Urothelium cell line (cell line): ENCODE measurements around the gene GFER.
"Not testable (repeated sequence)": the region's sequence is repeated elsewhere in the genome, so short reads cannot be mapped to it uniquely, and the experiment has no call there.

ENCODE experiments used
- DNase-seq: peaks from one replicate; pipeline ENCODE4 v3.0.0; 2011; ENCODE audit warnings: low spot score, mixed read lengths
- FAIRE-seq: peaks from 2 replicates; lab custom pipeline; 2011; peaks lifted over from hg19 to GRCh38; lab: Jason Lieb, UNC

GFER gene

GRCh38 chr16:1983544-1984346 lies at the start of gene GFER:
Gene GFER (plus strand): TSS chr16:1984193. CDS start chr16:1984219, 26 bp downstream.
- peak; percentile 73 for FAIRE-seq
- DNase-seq, result peak; percentile 99

DNA sequence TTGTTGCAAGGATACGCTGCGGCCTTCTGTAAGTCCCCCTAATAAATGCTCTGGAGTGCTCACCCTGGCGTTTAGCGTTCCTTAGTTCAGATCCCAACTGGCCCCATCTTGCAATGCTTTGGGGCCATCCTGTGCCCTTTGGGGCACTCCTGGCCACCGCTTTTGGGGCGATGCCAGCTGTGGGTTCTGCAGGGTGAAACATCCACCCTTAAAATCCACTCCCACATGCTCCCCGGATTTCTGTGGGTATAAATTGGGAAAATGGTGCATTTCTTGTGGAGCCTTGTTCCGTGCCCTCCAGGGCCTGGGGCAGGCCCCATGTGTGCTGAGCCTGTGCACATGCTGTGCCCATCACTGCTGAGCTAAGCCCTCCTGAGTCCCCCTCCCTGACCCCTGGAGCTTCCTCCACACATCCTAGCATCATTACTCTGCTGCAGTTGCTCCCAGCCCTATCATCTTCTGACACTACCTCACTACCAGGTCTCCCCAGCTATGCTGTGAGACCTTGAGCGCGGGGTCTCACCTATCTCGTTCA lies 47.0 kb upstream of the GFER start:
- FAIRE-seq (no peak), DNase-seq (no peak)

GRCh38 chr16:1938316-1938715 lies 45.7 kb upstream of the GFER start:
- FAIRE-seq, result no peak
- no peak for DNase-seq

DNA sequence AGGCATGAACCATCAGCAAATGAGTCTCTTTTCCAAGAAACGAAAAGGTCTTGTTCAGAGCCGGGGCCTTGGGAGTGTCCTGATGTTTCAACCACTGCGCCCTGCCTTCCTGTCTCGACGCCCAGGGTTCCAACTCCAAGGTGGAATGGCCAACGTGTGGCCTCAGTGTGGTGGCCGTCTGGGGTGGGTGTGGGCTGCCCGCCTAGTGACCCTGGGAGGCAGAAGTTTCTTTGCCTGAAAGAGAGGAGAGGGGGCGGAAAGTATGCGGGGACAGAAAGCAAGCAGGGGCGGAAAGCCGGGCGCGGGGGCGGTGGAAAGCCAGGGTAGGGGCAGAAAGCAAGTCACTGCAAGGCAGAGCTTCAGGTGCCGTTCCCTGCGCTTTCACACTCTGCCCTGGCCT lies 45.1 kb upstream of the GFER start:
- DNase-seq (no peak), FAIRE-seq (no peak)

- not testable (repeated sequence) for DNase-seq, FAIRE-seq
These were observed 44.2 kb upstream of the GFER start for GRCh38 chr16:1939833-1940232.

DNA sequence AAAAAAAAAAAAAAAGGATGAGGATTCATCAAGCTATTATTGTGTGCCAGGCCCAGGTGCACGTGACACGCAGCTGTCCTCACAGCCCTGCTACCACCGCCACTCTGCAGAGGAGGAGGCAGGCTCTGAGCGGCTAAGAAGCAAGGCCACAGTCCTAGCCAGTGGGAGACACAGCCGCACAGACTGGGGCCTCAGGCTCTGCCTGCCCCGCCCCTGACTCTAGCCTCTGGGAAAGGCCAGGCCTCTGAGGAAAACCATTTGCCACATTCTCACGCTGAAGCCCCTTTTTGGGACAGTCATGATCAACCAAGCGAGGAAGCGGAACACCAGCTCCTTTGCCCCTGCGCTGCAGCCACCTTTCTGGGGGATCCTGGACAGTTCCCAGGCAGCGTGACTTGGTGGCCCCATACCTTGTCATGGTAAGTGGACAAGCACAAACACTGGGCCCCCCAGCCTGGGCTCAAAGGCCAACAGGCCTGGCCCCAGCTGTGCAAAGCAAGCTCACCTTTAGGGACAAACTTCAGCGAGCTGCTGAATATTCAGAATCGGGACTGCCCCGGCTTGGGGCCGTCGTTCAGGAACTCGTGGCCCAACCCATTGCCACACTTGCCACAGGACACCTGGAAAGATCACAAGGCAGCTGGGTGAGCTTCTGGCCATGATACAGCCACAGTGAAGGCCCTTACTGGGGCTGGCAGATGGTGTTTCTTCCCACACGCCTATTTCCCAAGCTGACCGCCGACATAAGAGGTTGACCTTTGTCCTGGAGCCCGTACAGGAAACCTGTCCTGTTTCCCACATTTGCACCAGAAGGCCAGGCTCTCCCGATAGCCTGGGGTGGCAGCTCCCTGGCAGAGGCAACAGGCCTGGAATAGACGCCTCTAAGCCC lies 43.5 kb upstream of the GFER start:
- FAIRE-seq, result no peak

GRCh38 chr16:1941162-1942046 lies 42.6 kb upstream of the GFER start:
- no peak for DNase-seq
- no peak for FAIRE-seq

More for the DNA sequence above, 43.5 kb upstream of the GFER start:
- no peak for DNase-seq

GRCh38 chr16:1942047-1942809 lies 41.8 kb upstream of the GFER start:
- DNase-seq, result no peak

DNA sequence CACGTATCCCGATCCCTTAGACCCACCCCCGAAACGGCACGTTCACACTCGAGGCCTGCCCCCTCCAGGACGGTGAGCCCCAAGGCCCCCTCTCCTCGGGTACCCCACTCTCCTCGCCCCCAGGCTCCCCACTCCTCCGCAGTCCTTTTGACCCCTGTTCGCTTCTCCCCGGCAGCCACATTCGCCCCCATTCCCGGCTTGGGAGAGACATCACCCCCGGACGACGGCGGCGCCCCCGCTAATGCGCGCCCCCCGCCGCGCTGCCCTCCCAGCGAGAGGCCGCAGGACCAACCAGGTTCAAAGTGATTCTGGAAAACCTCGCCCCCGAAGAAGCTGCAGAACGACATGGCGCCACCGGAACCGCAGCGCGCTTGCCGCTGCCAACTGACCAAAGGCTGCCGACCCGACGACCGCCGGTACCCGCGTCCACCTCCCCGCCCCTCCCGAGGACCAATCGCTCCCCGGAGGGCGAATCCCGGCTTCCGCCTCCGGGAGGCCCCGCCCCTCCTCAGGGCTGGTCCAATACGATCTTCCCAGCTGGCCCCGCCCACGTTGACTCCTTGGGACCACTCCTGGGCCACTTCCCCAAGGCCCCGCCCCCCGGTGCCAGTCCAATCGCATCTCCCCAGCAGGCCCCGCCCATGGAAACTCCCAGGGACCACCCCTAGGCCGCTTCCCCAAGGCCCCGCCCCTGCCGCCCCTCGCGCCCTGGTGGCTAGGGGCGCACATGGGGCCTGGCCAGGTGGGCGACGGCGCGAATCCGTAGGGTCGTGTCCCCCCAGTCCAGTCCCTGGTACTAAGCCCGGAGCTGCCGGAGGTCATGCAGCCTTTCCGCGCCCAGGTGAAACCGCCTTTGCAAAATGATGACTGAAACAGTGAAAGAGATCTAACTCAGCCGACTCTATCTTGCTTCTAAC lies 40.9 kb upstream of the GFER start, which contains the start of gene MSRB1:
TSS of gene MSRB1 (minus strand) at position 390 of the 917 bp plus-strand sequence. CDS start at position 347, 43 bp downstream.
- peak; percentile 100 for DNase-seq
- peak; percentile 79 for FAIRE-seq

More at GRCh38 chr16:1942047-1942809, 41.8 kb upstream of the GFER start:
- FAIRE-seq, result no peak

DNA sequence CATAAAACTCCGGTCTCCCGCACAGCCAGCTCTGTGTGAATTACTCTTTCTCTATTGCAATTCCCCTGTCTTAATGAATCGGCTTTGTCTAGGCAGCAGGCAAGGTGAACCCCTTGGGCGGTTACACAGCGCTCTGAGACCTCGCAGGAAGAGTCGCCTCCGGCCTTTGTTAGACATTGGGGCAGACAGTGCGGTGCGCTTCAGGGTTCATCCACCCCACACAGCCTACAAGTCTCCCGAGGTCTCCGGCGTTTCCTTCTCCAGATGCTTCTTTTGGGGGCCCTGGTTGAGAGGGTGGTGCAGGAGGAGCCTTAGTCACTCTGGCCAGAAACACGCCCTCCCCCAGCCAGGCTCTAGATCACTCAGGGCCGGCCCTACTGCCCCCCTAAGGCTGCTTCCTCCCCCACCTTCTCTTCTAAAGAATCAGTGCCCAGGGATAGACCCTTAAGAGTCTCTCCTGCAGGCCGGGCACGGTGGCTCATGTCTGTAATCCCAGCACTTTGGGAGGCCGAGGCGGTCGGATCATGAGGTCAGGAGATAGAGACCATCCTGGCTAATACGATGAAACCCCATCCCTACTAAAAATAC lies 39.3 kb upstream of the GFER start:
- FAIRE-seq (no peak), DNase-seq (no peak)

- DNase-seq (no peak), FAIRE-seq (peak; percentile 20)
These were observed 38.2 kb upstream of the GFER start for GRCh38 chr16:1945559-1946391.

DNA sequence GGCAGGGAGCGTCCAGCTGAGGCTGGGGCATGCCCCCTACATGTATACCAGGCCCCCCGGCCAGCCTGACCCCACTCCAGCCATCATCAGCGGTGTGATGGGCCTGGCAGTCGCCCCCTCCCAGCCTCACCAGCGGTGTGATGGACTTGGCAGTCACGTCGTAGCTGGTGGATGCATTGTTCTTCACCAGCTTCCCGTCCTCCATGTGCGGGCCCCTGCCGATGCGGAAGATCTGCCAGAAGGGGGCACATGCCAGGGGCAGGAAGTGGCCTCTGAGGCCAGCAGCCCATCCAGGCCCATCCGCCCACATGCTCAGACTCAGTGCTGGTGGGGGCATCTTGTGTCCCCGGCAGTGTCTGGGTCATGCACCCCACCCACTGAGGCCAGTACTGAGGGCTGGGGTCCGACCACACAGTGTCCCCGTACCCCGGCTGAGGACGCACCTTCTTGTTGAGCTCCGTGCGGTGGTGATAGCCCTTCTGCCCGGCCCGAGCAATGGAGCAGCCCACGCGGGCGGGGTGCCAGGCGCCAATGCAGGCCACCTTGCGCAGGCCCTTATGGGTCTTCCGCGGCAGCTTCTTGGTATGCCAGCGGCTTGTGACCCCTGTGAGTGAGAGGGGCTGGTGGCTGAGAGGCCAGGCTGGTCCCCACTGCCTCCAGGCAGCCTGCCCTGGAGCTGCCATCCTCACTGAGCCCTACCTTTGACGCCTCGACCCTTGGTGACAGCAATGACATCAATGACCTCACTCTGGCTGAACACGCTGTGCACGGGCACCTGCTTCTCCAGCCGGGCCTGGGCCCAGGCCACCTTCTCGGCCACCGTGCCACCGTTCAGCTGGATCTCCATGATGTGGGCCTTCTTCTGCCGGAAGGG lies 37.3 kb upstream of the GFER start:
- no peak for DNase-seq
- peak; percentile 27 for FAIRE-seq

GRCh38 chr16:1947369-1947670 lies 36.7 kb upstream of the GFER start:
- FAIRE-seq, result no peak
- no peak for DNase-seq

GRCh38 chr16:1949507-1949906 lies 34.5 kb upstream of the GFER start:
- peak; percentile 85 for FAIRE-seq
- DNase-seq, result no peak

DNA sequence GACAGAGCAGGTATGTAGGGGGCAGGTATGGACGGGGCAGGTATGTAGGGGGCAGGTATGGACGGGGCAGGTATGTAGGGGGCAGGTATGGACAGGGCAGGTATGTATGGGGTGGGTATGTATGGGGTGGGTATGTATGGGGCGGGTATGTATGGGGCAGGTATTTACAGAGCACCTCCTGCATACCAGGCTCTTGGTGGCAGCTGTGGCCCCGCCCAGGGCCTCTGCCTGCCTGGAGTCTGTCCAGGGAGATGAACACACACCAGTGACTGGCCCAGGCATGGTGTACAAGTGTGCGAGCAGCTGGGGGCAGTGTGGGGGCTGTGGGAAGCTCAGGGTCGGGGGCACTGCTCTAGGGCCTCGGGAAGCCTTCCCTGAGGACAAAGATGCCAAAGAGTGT lies 33.9 kb upstream of the GFER start:
- FAIRE-seq (peak; percentile 20), DNase-seq (no peak)

GRCh38 chr16:1950559-1950958 lies 33.4 kb upstream of the GFER start:
- no peak for FAIRE-seq
- DNase-seq, result no peak

- DNase-seq (no peak), FAIRE-seq (no peak)
These were observed 30.3 kb upstream of the GFER start for GRCh38 chr16:1953734-1954133.
